Measurements from ENCODE around the gene ADD1.

DNA sequence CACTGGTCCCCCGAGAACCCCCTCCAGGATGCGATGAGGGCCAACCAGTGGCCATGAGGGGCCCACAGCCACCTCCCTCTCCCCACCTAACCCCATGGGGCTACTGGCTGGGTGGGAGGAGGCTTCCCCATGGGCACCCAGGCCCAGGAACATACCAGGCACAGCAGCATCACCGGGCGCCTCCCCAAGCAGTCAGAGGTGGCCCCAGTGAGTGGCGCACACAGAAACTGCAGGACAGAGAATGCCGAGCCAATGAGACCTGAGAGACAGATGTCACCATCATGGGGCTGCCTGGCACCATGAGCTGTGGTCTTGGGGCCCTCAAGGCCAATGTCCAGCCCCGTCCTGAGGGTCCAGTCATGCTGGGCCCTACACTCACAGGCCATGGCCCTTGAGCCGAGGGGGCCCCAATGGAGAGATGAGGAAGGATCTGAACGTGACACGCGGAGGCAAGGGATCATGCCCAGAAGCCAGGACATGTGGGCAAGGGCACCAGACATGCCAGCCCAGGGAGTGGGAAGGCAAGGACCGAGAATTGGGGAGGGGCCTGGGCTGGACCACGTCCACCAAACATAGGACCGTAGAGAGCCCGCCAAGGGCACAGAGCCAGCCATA lies 89.4 kb downstream of the ADD1 start:
- TF ChIP-seq, protein P1, sequence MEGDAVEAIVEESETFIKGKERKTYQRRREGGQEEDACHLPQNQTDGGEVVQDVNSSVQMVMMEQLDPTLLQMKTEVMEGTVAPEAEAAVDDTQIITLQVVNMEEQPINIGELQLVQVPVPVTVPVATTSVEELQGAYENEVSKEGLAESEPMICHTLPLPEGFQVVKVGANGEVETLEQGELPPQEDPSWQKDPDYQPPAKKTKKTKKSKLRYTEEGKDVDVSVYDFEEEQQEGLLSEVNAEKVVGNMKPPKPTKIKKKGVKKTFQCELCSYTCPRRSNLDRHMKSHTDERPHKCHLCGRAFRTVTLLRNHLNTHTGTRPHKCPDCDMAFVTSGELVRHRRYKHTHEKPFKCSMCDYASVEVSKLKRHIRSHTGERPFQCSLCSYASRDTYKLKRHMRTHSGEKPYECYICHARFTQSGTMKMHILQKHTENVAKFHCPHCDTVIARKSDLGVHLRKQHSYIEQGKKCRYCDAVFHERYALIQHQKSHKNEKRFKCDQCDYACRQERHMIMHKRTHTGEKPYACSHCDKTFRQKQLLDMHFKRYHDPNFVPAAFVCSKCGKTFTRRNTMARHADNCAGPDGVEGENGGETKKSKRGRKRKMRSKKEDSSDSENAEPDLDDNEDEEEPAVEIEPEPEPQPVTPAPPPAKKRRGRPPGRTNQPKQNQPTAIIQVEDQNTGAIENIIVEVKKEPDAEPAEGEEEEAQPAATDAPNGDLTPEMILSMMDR (IDR thresholded peaks at IDR 0.05): no peak
- TF ChIP-seq POLR2A (IDR thresholded peaks at IDR 0.05) (no peak), EP300 (IDR thresholded peaks at IDR 0.05) (no peak)

All from tibial nerve (tissue), 4 donors.